ENCODE measurements around the gene CDC42.

CDC42 gene

DNA sequence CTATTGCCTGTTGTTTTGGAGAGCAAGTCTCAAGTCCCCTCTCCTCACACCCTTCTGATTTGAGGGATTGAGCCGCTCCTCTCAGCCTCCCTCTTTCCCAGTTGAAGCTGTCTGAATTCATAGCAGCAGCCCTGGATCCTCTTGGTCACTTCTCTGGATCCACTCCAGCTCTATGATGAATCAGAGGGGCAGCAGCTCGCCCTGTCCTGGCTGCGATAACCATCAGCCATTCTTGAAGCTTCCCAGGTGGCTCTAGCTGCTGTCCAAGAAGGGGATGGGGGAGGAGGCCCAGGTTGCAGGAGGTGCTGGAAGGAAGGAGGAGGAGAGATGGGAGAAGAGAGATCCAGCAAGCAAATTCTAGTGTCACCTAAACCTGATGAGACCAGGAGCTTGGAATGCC, 59.1 kb downstream of the CDC42 start:
- DNase-seq, result no peak

- DNase-seq, result no peak
Observed at GRCh38 chr1:22112554-22112953, 60.0 kb downstream of the CDC42 start.

GRCh38 chr1:22114083-22115012, 61.8 kb downstream of the CDC42 start:
- no peak for DNase-seq

DNA sequence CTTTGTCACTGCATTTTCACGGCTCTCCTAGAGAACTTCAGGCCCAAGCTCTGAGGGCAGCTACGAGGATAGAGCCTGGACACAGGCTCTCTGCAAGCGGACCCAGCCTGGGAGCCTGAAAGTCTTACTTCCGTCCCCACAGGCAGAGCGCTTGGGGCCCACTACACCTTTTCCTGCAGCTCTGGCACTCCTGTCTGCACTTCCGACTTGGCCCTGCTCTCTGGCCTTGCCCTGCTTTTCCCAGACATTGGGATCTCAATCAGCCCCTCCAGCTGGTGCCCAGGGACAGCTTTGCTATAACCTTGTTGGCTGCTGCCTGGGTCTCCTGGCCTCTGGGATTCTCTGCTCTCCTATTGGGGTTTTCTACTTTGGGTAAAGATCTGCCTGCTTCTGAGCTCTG, 62.8 kb downstream of the CDC42 start:
- DNase-seq, result no peak

DNA sequence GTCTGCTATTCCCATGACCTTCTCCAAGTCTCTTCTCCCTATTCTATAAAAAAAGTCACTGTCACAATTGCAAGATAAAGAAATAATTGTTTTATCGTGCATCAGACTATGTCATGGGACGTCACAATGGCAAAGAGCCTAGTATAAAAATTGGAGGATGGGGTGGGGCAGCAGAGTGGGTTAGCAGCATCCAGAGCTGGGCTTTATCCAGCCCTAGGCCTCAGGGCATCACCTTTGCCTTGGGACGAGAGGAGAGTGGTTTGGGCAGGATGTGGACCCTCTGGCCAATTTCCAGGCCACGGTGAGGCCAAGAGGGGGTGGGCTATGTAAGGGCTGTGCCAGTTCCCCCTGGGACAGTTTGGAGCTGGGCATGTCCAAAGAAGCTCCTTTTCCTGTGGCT, 64.7 kb downstream of the CDC42 start:
- DNase-seq, result no peak

DNA sequence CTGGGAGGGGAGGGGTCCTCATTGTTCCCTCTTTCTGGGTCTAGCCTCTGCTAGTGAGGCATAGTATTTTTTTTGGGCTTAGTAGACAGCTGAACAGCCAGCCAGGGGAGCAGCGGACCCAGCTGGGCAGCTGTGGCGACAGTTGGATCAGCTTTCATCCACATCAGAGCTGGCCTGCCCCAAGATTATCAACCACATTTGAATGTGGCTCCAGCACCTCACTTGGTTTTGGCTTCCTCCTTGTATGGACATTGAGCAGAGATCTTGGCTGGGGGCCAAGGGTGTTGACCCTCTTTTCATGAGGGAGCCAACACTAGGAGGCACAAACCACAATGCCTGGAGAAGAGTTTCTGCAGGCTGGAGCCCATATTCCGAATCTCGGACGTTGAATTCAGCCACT, 65.3 kb downstream of the CDC42 start:
- DNase-seq, result no peak

DNA sequence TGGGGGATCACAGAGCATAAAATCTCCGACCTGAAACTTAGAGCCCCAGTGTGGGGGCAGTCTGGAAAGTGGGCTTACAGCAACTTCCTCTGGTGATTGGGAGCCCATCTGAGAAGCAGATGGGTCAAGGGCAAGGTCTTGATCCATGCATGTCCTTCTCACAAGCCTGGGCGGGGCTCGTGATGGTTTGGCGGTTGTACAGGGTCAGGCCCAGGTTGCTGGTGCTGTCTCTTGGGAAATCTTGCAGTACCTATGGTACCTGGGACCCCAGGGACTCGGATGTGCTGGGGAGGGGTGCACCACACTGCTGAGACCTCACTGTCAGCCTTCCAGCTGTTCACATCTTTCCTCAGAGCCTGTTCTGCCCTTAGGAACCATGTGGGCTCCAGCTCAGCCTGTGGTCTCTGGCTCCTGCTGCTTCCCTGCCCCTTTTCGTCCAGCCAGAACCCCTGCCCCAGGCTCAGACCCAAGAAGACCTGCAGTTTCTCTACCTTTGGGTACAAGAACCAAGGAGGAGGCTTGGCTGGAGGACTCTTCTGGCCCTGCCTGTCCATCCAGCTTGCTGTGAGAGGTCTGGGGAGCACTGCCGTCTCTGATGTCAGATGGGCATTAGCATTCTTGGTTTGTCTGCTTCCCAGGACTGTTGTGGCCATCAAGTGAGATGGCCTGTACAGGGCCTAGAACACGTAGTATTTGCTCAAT, 65.9 kb downstream of the CDC42 start:
- DNase-seq, result no peak

DNA sequence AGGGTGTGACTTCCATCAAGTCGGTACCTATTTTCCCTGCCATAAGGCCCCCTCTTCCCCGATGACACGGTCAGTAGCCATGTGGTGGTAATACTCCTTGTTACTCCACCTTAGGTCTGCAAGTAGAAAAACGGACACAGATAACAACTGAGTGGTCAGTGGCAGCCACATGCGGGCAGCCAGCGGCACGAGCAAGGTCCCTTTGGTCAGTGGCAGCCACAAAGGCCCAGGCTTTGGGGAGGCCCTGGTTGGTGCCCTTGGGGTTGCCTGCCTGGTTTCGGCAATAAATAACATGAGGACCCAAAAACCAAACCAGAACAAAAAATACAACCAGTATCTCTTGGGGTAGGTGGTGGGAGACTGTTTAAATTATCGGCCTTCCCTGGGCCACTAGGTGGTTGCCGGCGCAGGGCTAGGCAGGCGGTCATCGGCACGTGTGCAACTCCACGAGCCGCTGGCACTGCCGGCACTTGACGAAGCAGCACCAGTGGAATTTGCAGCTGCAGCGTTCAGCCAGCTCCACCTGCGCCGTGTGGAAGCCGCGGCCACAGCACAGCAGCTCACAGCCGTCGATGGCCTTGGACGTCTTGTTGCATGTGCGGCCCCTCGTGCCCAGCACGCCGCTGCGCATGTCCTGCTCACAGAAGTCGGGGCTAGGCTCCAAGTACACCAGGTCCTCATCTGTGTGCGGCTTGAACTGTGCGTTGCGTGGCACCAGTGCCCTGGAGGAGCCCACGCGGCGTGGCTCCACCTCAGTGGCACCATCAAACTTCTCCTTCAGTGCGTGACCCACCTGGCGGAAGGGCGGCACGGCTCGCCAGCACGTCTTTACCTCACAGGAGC, 67.3 kb downstream of the CDC42 start:
- no peak for DNase-seq

DNA sequence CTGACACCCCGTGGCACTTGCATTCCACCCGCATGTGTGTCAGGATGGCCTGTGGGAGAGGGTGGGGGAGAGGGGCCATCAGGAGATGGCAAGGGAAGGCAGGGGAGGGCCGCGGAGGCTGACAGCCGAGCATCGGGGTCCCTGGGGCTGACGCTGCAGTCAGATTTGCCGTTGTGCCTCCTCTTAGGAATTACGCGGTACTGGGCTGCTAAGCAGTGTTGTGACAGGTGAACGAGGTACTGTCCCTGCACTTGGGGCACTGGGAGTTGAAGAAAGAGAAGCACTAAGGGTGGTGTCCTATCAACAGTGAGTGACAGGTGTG, 67.9 kb downstream of the CDC42 start:
- no peak for DNase-seq

DNA sequence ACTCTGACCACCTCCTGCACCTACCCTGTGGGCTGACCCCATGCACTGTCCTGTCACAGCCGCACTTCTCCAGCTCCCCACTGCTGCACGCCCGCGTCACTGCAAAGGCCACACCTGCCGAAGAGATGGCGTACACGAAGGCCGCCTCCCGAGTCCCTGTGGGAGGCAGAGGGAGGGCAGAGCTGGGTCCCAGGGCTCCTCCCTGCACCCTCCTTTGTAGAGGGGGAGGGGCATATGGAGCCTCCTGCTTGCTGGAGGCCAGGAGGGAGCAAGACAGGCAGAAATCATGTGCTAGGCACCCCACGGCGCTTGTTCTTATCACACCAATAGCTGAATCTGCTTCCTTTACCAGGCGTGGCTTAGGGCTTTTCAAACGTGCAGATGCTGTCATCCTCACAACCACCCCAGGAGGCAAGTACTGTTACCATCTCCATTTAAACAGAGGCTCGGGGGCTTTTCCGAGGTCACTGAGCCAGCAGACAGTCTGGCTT, 69.0 kb downstream of the CDC42 start:
- no peak for DNase-seq

DNA sequence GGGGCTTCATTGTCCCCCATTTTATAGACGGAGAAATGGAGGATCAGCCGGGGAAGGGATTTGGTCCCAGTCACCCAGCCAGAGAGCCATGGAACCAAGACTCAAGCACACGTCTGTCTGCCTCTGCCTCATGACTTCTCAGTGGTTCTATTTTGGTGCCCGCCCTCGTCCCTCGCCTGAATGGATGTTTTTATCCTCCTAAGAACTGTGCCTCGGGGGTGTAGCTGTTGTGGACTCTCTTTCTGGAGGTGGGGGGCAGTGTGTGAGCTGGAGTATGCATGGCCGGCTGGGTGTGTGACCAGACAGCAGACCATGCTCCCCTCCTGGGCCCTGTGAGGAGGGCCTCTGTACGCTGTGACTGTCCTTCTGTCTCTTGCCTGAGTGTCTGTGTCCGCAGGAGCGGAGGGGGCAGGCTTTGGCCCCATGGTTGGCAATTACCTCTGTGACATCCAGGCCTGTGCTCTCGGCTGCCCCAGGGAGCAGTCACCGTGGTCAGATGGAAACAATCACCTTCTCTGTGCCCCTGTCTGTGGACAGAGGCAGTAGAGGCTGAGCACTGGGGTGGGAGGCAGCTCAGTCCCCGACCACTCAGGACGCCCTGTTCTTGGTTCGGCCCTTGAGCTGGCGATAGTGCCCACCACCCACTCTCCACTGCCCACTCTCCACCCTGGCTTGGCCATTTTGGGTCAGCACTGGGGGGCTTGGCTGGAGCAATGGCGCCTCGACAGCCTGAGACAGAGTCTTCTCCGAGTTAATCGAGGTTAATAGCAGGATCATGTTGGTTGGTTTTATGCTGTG, 70.0 kb downstream of the CDC42 start:
- no peak for DNase-seq

DNA sequence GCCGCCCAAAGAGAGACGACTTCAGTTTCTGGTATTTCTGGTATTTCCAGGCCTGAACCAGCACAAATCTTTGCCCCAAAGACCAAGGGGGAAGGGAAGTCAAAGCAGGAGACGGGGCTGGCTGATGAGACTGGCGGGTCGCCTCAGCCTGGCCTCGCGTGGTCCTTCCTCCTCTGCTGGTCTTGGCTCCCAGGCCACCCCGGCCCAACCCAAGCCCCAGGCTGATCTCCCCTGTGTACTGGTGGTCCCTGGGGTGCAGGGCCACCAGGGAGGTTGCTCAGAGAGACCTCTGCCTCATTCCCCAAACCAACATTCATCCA, 70.5 kb downstream of the CDC42 start:
- DNase-seq, result no peak

GRCh38 chr1:22123901-22124404, 71.4 kb downstream of the CDC42 start:
- DNase-seq, result no peak

DNA sequence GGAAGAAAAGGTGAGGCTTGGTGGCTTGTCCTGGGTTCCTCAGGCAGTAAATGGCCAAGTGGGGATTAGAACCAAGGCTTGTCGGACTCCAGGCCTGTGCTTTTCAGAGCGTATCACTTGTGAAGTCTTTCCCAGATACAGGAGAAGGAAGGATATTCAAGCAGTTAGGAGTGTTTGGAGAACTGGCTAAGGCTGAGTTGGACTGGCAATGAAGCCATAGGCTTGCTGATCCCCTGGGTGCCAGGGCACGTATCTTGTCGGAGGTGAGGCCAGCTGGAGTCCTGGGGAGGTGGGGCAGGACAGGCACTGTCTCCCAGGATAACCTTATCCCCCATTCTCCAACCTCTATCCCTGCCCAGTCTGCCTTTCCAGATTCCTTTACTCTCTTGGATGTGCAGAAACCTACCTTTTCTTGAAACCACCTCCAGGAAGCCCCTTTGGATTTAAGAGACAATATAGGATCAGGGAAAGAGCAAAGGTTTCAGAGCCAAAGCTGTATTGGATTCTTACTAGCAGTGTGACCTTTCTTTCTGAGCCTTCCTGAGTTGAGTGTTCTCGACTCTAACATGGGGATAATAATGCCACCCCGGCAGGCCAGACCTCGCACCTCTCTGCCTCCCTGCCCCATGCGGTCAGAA, 72.2 kb downstream of the CDC42 start:
- DNase-seq, result no peak

DNA sequence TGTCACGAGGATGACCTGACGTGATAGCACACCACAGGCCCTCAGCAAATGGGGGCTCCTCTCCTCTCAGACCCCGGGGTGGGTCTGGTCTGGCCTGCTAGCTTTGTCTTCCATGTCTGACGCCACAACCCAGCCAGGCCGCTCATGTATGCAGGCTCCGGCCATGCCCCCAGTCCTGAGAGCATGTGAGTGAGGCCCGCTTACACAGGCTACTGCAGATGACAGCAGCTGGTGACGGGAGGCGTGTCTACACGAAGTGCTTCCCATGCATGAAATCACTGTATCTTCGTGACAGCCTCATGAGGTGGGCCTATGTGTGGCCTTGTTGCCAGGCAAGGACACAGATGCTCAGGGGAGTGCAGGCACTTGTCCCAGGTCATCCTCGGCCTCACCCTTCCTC, 74.0 kb downstream of the CDC42 start:
- no peak for DNase-seq

DNA sequence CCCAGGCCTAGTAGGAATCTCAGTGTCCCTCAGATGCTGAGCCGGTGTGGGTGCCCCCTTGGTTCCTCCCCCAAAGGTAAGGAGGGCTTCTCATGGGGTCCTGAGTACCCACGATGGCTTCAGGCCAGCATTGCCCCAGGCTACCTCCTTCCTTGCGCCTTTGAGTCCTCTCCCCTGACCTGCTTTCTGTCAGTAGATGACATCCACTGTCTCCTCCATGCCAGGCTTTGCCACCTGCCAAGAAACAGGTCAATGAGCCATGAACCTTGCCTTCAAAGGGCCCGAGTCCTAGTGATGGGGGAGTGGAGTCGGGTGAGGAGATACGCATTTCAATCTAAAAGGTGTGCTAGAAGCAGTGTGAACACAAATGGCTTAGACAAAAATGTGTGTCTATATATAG, 74.7 kb downstream of the CDC42 start:
- DNase-seq, result no peak

DNA sequence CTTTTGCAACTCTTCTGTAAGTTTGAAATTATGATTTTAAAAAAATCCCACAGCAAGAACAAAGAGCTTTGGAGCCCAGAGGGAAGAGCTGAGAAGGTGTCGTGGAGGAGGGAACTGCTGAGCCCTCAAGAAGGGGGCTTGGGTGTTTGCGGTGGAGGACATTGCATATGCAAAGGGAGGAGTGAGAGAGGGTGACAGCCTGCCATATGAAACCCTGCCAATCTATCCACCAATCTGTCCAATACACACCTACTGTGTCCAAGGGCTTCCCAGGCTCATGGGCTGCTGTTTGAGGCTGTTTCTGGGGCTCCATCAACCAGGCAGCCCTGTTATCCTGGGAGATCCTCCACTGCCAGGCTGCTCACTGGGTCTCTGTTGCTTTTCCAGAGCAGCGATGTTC, 75.2 kb downstream of the CDC42 start:
- no peak for DNase-seq

DNA sequence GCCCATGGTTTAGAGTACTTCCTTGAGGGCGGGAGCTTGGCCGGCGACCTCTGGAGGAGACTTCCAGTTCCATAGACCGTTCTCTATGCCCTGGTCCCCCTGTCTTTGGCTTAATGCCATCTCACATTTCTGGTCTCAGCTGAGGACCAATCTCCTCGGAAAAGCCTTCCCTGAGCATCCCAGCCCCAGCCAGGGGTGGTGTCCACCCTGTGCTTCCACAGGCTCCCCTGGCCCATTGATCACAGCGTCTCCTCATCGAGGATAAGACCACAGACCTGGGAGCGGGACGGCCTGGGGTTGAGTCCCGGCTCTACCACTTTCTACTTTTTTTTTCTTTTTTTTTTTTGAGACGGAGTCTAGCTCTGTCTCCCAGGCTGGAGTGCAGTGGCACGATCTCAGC, 75.9 kb downstream of the CDC42 start:
- DNase-seq, result no peak

- no peak for DNase-seq
Observed at GRCh38 chr1:22129501-22130117, 77.1 kb downstream of the CDC42 start.

- no peak for DNase-seq
Observed at GRCh38 chr1:22131062-22131461, 78.6 kb downstream of the CDC42 start.

- no peak for DNase-seq
Observed at GRCh38 chr1:22131875-22132486, 79.5 kb downstream of the CDC42 start.
